ENCODE data around the gene ADAMTSL1. TPM values are rescaled to one million over a fixed set of nuclear protein-coding genes. Genes with fewer than 3 reads are reported as not detected.

The ADAMTSL1 gene
- total RNA-seq, 1 experiment from 2014 or later, result 0.94 TPM

- ChIA-PET POLR2A (no interaction called here), CTCF (no interaction called here)
- no peak overlapping the region for H3K4me3 Mint-ChIP-seq
- no peaks in the 10 kb centered on the region for H3K36me3 Mint-ChIP-seq
- no peak for ATAC-seq
- TF ChIP-seq FOXJ3 (CRISPR knock-in tag; IDR thresholded peaks at IDR 0.05; ENCODE audit: borderline replicate concordance) (no peak), ATF6 (CRISPR knock-in tag; IDR thresholded peaks at IDR 0.05) (no peak)
- H3K27ac Mint-ChIP-seq, result no peak overlapping the region
- no peaks in the 10 kb centered on the region for H3K27me3 Mint-ChIP-seq (ENCODE audit: low read depth)
- no peaks in the 10 kb centered on the region for H3K4me1 Mint-ChIP-seq
- DNase-seq (ENCODE audit: low spot score), result no peak
- peaks cover under 1% of the 10 kb centered on the region; the same call in 1 of the 2 replicates for H3K9me3 Mint-ChIP-seq
Measured at GRCh38 chr9:18638371-18639249, 164.7 kb downstream of the ADAMTSL1 start.

- H3K27ac Mint-ChIP-seq, result no peak overlapping the region
- ChIA-PET POLR2A (no interaction called here), CTCF (no interaction called here)
- H3K4me3 Mint-ChIP-seq, result no peak overlapping the region
- ATAC-seq (no peak), DNase-seq (ENCODE audit: low spot score) (no peak)
- H3K27me3 Mint-ChIP-seq (ENCODE audit: low read depth), result no peaks in the 10 kb centered on the region
- no peaks in the 10 kb centered on the region for H3K4me1 Mint-ChIP-seq
- H3K36me3 Mint-ChIP-seq, result no peaks in the 10 kb centered on the region
- TF ChIP-seq OVOL2 (CRISPR knock-in tag; IDR thresholded peaks at IDR 0.05; ENCODE audit: borderline replicate concordance), result no peak
- TF ChIP-seq ATF6 (CRISPR knock-in tag; IDR thresholded peaks at IDR 0.05), result no peak
- TF ChIP-seq TEAD1 (CRISPR knock-in tag; IDR thresholded peaks at IDR 0.05), result no peak
- TF ChIP-seq ZNF263 (CRISPR knock-in tag; IDR thresholded peaks at IDR 0.05; ENCODE audit: low read depth), result no peak
- peaks cover 5% of the 10 kb centered on the region; the same call in 1 of the 2 replicates for H3K9me3 Mint-ChIP-seq
Measured at GRCh38 chr9:18639911-18640310, 166.0 kb downstream of the ADAMTSL1 start.

GRCh38 chr9:18658804-18659705 lies 185.1 kb downstream of the ADAMTSL1 start:
- ATAC-seq, result no peak
- ChIA-PET CTCF (no interaction called here), POLR2A (no interaction called here)
- Mint-ChIP-seq H3K4me1 (no peaks in the 10 kb centered on the region), H3K36me3 (no peaks in the 10 kb centered on the region), H3K9me3 (no peaks in the 10 kb centered on the region), H3K27ac (no peak overlapping the region), H3K27me3 (ENCODE audit: low read depth) (no peaks in the 10 kb centered on the region), H3K4me3 (no peak overlapping the region)
- DNase-seq (ENCODE audit: low spot score), result no peak
- no peak for TF ChIP-seq SMAD3 (CRISPR knock-in tag; IDR thresholded peaks at IDR 0.05; ENCODE audit: borderline replicate concordance)
- TF ChIP-seq ZNF512 (CRISPR knock-in tag; IDR thresholded peaks at IDR 0.05; ENCODE audit: borderline replicate concordance), result no peak
- TF ChIP-seq AR (CRISPR knock-in tag; IDR thresholded peaks at IDR 0.05), result no peak
- TF ChIP-seq ZNF232 (CRISPR knock-in tag; IDR thresholded peaks at IDR 0.05), result no peak
- no peak for TF ChIP-seq ESRRA (CRISPR knock-in tag; IDR thresholded peaks at IDR 0.05; ENCODE audit: borderline replicate concordance)
- no peak for TF ChIP-seq ZNF263 (CRISPR knock-in tag; IDR thresholded peaks at IDR 0.05; ENCODE audit: low read depth)
- TF ChIP-seq ZNF317 (CRISPR knock-in tag; IDR thresholded peaks at IDR 0.05; ENCODE audit: borderline replicate concordance, low read depth), result no peak
- TF ChIP-seq ZNF671 (CRISPR knock-in tag; IDR thresholded peaks at IDR 0.05), result no peak
- no peak for TF ChIP-seq STAT6 (CRISPR knock-in tag; conservative IDR thresholded peaks at IDR 0.05; ENCODE audit: low read depth)
- TF ChIP-seq JAZF1 (CRISPR knock-in tag; IDR thresholded peaks at IDR 0.05), result no peak
- TF ChIP-seq ZBTB21 (CRISPR knock-in tag; IDR thresholded peaks at IDR 0.05; ENCODE audit: borderline replicate concordance), result no peak
